ENCODE data around the gene CD248. TPM values are rescaled to one million over a fixed set of nuclear protein-coding genes. Genes with fewer than 3 reads are reported as not detected.

Gene CD248
- total RNA-seq, 2 donors from 2014 or later, result 0.33 to 0.40 TPM

- Mint-ChIP-seq H3K4me1 (peaks cover 11% of the 10 kb centered on the region), H3K9me3 (no peaks in the 10 kb centered on the region), H3K27ac (no peak overlapping the region), H3K4me3 (no peak overlapping the region), H3K27me3 (ENCODE audit: insufficient read depth) (peaks cover 51% of the 10 kb centered on the region), H3K36me3 (ENCODE audit: low read depth) (no peaks in the 10 kb centered on the region)
- Histone ChIP-seq H3K36me3 (ENCODE audit: control insufficient read depth, insufficient read depth, low read length) (no peaks in the 10 kb centered on the region), H3K4me1 (ENCODE audit: control insufficient read depth, insufficient read depth, low read length) (no peaks in the 10 kb centered on the region), H3K9ac (ENCODE audit: extremely low read depth, low read length, poor library complexity, severe bottlenecking) (no peak overlapping the region), H3K4me3 (ENCODE audit: low read length) (no peak overlapping the region), H3K27me3 (ENCODE audit: control insufficient read depth, insufficient read depth, low read length, poor library complexity, severe bottlenecking) (peaks cover 46% of the 10 kb centered on the region), H3K27ac (ENCODE audit: low read depth, low read length) (no peak overlapping the region), H3K9me3 (ENCODE audit: control insufficient read depth, low read length) (no peaks in the 10 kb centered on the region)
- peak; percentile 47 for DNase-seq
- WGBS, 2 experiments (ENCODE audit: insufficient coverage in 1 of 2, insufficient read length in 1 of 2), result 89 to 95% methylated on average over 21 to 30 of the region's 30 CpGs
- no peak for TF ChIP-seq CTCF (conservative IDR thresholded peaks at IDR 0.05)
These were observed 22.8 kb downstream of the CD248 start for GRCh38 chr11:66293777-66294625.

- no peaks in the 10 kb centered on the region for H3K36me3 ChIP-seq (ENCODE audit: control insufficient read depth, insufficient read depth, low read length)
- Mint-ChIP-seq H3K27me3 (ENCODE audit: insufficient read depth) (peaks cover 51% of the 10 kb centered on the region), H3K4me3 (no peak overlapping the region), H3K36me3 (ENCODE audit: low read depth) (no peaks in the 10 kb centered on the region), H3K9me3 (no peaks in the 10 kb centered on the region), H3K27ac (no peak overlapping the region), H3K4me1 (peaks cover 11% of the 10 kb centered on the region)
- no peaks in the 10 kb centered on the region for H3K9me3 ChIP-seq (ENCODE audit: control insufficient read depth, low read length)
- H3K27me3 ChIP-seq (ENCODE audit: control insufficient read depth, insufficient read depth, low read length, poor library complexity, severe bottlenecking), result peaks cover 46% of the 10 kb centered on the region
- H3K4me1 ChIP-seq (ENCODE audit: control insufficient read depth, insufficient read depth, low read length), result no peaks in the 10 kb centered on the region
- H3K27ac ChIP-seq (ENCODE audit: low read depth, low read length), result no peak overlapping the region
- no peak overlapping the region for H3K9ac ChIP-seq (ENCODE audit: extremely low read depth, low read length, poor library complexity, severe bottlenecking)
- no peak for DNase-seq
- no peak for TF ChIP-seq CTCF (conservative IDR thresholded peaks at IDR 0.05)
- H3K4me3 ChIP-seq (ENCODE audit: low read length), result no peak overlapping the region
- 74 to 100% methylated on average over 1 to 4 of the region's 4 CpGs for WGBS, 2 experiments (ENCODE audit: insufficient coverage in 1 of 2, insufficient read length in 1 of 2)
These were observed 23.5 kb downstream of the CD248 start for GRCh38 chr11:66293352-66293751.

- Mint-ChIP-seq H3K9me3 (no peaks in the 10 kb centered on the region), H3K36me3 (ENCODE audit: low read depth) (no peaks in the 10 kb centered on the region), H3K4me3 (peak overlapping the region; percentile 22), H3K4me1 (peaks cover 11% of the 10 kb centered on the region), H3K27me3 (ENCODE audit: insufficient read depth) (peaks cover 51% of the 10 kb centered on the region), H3K27ac (no peak overlapping the region)
- Histone ChIP-seq H3K9me3 (ENCODE audit: control insufficient read depth, low read length) (no peaks in the 10 kb centered on the region), H3K27ac (ENCODE audit: low read depth, low read length) (no peak overlapping the region), H3K4me3 (ENCODE audit: low read length) (no peak overlapping the region), H3K36me3 (ENCODE audit: control insufficient read depth, insufficient read depth, low read length) (no peaks in the 10 kb centered on the region), H3K4me1 (ENCODE audit: control insufficient read depth, insufficient read depth, low read length) (no peaks in the 10 kb centered on the region), H3K9ac (ENCODE audit: extremely low read depth, low read length, poor library complexity, severe bottlenecking) (no peak overlapping the region), H3K27me3 (ENCODE audit: control insufficient read depth, insufficient read depth, low read length, poor library complexity, severe bottlenecking) (peaks cover 46% of the 10 kb centered on the region)
- no peak for TF ChIP-seq CTCF (conservative IDR thresholded peaks at IDR 0.05)
- DNase-seq, result peak; percentile 39
- 73 to 75% methylated on average over 4 to 17 of the region's 17 CpGs for WGBS, 2 experiments (ENCODE audit: insufficient coverage in 1 of 2, insufficient read length in 1 of 2)
These were observed 24.1 kb downstream of the CD248 start for GRCh38 chr11:66292543-66293332.

Measured in endodermal cell (in vitro differentiated cells).